ENCODE measurements around the gene NTN1.

Gene NTN1

GRCh38 chr17:9006175-9006767 lies 15.0 kb upstream of the NTN1 start:
- DNase-seq, result no peak

DNA sequence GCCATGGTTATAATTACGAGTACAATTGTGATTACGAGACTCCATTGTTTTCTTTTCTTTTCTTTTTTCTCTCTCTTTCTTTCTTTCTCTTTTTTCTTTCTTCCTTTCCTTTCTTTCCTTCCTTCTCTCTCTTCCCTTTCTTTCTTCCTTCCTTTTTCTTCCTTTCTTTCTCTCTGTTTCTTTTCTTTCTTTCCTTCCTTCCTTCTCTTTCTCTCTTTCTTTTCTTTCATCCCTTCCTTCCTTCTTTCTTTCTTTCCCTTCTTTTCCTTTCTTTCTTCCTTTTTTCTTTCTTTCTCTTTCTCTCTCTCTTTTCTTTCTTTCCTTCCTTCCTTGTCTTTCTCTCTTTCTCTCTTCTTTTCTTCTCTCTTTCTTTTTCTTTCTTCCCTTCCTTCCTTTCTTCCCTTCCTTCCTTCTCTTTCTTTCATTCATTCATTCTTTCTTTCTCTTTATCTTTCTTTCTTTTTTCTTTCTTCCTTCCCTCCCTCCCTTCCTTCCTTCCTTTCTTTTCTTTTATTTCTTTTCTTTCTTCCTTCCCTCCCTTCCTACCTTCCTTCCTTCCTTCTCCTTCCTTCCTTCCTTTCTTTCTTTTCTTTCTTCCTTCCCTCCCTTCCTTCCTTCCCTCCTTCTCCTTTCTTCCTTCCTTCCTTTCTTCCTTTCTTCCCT lies 14.1 kb upstream of the NTN1 start:
- no peak for DNase-seq

- no peak for DNase-seq
Measured at GRCh38 chr17:9009096-9009495, 12.2 kb upstream of the NTN1 start.

- DNase-seq, result no peak
Measured at GRCh38 chr17:9009737-9010136, 11.6 kb upstream of the NTN1 start.

- DNase-seq, result no peak
Measured at GRCh38 chr17:9011001-9011400, 10.3 kb upstream of the NTN1 start.

DNA sequence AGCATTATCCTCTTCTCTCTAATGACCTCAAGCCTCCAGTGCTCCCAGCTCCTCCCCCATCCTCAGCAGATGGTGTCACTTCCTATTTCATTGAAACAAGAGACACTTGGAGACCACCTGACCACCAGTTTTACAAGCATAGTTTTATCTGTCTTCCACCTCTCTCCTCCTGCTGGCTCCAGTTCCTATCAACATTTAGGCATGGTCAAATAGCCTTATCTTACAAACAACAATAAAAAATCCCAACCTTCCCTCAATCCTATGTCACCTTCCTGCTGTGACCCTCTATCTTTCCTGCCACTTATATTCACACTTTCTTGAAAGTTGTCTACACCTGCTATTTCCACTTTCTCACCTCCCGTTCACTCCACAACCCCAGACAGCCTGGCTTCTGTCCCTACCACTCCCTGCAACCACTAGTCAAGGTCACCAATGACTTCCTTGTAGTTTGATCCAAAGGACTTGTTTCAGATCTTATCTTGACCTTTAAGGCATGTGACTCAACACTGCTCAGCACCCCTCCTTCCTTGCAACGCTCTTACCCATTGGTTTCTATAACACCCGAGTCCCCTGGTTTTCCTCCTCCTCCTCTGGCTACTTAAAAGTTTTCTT lies 4.3 kb upstream of the NTN1 start:
- no peak for DNase-seq

DNA sequence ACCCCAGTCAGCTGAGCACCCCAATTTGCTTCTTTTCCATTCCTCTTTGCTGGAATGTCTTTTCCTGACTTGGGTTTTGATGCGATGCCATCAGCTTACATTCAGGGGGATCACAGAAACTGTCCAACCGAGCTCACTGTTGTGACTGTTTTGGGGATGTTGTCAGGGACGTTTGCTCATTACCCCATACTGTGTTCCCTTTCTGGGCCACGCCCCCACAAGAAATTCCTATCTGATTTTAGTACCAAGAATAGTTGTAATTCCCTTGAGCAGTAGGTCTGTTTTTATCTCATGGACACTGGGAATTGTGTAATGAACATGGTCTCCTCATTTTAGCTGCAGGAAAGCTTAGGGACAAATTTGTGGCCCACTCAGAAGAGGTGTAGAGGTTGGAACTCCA lies 2.6 kb upstream of the NTN1 start:
- no peak for DNase-seq

DNA sequence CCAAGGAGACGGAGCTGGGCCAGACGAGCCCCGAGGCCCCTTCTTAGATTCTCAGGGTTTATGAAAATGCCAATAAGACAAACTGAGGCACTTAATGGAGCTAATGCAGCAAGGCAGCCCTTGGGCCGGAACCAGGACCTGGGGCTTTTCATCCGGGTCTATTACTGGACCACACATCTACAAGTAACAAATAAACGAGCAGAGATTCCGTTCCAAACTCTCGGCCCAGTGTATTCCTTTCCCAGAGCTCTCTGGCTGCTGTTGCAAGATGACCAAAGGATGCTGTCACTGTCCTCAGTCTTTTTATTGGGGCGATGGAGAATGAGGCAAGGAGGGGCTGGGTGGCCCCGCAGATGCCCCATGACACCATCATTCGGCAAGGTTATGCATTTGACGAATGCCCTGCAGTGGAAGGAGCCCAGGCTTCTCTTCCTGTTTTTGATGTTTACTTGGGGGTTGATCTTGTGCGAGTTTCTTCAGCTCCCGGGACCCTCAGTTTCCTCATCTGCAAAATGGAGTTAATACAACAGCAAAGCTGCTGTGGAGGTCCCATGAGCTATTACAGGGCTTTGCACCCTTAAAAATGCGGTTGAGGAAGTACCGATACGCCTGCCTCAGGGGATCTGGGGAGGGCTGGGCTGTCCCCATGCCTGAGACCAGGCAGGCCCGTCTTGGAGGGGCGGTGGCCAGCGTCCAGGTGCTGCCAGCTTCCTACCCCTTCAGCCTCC lies 1.1 kb upstream of the NTN1 start:
- no peak for DNase-seq

DNA sequence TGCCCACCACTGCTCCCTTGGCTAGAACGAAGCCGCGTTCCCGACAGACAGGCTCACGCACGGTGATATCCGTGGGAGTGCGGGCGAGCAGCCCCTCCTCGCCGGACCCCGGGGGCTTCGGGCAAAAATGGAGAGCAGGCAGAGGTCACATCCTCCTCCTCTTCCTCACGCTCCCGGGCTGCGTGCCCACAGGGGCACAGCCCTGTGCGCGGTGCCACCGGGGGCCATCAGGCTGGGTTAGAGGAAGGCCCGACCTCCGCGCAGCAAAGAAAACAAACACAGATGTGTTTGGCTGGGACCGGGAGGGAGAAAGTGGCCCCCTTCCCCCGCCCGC lies 519 bp upstream of the NTN1 start:
- no peak for DNase-seq

GRCh38 chr17:9021992-9022572 lies 772 bp downstream of the NTN1 start:
- DNase-seq, result peak; percentile 11

DNA sequence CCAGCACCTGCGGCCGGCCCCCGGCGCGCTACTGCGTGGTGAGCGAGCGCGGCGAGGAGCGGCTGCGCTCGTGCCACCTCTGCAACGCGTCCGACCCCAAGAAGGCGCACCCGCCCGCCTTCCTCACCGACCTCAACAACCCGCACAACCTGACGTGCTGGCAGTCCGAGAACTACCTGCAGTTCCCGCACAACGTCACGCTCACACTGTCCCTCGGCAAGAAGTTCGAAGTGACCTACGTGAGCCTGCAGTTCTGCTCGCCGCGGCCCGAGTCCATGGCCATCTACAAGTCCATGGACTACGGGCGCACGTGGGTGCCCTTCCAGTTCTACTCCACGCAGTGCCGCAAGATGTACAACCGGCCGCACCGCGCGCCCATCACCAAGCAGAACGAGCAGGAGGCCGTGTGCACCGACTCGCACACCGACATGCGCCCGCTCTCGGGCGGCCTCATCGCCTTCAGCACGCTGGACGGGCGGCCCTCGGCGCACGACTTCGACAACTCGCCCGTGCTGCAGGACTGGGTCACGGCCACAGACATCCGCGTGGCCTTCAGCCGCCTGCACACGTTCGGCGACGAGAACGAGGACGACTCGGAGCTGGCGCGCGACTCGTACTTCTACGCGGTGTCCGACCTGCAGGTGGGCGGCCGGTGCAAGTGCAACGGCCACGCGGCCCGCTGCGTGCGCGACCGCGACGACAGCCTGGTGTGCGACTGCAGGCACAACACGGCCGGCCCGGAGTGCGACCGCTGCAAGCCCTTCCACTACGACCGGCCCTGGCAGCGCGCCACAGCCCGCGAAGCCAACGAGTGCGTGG lies 1.5 kb downstream of the NTN1 start:
- DNase-seq, result no peak

DNA sequence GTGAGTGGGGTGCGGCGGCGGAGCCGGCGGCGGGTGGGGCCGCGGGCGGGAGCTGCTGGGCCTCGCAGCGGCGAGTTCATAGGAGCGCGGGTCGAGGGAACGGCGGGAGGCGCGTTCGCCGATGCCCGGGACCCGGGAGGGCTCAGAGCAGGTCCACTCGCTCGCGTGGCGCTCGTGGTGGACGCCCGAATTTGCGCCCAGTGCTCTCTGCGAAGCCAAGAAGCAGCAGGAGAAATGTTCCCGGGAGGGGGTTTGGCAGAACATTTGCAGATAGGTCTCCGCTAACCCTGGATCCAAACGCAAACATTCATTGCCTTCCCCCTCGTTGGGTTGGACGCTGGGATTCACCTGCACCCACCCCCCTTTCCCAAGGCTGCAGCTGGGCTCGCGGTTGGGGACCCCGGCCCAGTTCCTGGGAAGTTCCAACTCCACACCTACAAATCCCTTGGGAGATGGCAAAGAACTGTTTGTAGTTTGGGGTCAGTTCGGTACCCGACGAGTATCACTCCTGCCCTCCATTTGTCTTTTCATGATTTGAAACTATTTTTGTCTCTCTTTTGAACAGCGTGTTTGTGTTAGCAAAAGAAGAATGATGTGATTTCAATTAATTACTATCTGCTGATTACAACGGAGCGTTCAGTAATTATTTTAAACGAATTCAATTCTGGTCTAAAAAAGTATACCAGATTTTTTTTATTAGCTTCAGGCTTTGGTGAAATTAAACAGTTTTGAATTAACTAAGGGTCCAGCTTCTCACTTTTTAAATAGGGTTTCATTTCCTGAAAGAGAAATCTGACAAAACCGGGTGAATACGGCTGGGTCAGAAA lies 2.3 kb downstream of the NTN1 start:
- DNase-seq, result no peak

- DNase-seq, result no peak
Measured at GRCh38 chr17:9024497-9024896, 3.2 kb downstream of the NTN1 start.

GRCh38 chr17:9026741-9027140 lies 5.4 kb downstream of the NTN1 start:
- no peak for DNase-seq

GRCh38 chr17:9028202-9028987 lies 7.1 kb downstream of the NTN1 start:
- DNase-seq, result no peak

DNA sequence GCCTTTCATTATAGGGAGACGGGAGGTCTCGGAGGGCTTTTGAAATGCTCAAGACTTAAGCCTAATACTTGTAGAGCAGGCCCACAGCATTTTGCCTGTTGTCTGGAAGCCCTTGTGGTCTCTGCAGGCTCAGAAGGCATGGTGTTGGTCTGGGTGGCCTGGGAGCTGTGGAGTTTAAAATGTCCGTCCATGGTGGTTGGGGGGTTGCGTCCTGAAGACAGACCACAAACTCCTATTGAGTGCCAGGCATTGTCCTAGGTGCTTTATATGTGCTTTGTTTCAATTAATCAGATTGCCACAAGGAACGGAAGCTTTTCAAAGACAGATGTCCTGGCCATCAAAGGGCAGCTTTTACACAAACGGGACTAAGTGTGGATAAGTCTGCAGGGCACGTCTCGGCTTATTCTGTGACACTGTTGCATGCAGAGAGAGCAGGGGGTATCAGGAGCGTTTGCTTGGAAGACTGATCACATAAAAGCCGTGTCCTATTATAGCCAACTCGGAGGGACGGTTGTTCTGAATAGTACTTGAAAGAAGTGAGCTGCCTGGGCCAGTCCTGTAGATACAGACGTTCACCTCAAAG lies 7.8 kb downstream of the NTN1 start:
- no peak for DNase-seq

GRCh38 chr17:9032151-9032550 lies 10.8 kb downstream of the NTN1 start:
- DNase-seq, result no peak

DNA sequence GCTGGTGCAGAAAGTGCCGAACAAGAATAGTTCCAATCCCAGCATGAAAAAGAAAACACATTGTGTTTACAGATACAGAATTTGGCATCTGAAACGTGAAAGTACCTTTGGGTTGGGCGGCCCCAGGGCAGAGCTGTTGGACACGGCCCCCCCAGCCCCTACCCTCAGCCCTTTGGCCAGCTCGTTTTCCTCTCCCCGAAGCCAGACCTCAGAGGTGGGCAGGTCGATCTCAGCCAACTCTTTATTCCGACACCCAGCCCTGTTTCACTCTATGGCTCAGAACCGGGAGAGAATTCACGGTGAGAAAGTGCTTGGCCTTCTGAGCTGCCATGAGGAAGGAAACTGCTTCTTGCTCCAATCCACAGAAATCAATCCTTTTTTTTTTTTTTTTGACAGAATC lies 11.3 kb downstream of the NTN1 start:
- no peak for DNase-seq

DNA sequence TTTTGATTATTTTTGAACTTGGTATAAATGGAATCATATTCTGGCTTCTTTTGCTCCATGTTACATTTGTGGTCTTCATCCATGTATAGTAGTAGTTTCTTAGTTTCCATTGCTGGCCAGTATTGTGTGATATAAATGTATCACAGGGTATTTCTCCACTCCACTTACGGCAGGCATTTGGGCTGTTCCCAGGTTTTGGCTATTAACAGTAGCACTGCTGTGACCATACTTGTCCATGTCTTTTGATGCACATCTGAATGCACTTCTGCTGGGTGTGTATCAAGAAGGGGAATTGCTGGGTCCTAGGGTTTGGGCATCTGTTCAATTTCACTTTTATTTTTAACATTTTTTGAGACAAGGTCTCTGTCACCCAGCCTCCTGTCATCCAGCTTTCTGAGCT lies 13.9 kb downstream of the NTN1 start:
- DNase-seq, result no peak

- no peak for DNase-seq
Measured at GRCh38 chr17:9036336-9036735, 15.0 kb downstream of the NTN1 start.

DNA sequence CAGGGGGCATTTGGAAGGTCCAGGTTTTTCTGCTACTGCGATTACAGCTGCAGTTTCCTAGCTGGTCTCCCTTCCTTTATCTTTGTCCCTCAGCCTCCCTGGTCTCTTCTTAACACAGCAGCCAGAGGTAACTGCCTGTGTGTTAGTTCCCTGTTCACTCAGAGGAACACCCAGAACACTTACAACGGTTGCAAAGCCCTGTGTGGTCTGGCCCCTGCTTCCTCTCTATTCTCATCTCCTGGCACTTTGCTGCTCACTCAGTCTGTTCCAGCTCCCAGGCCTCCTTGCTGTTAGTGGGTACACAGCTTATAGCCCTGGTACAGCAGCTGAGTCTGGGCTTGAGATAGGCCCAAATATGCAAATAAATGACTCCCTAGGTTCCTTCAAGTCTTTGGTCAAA lies 16.4 kb downstream of the NTN1 start:
- no peak for DNase-seq
